C4-2B (cell line): ENCODE measurements around the gene NARF.

Experiments
- ZFX ChIP-seq: fragments of 450-650 bp; IDR thresholded peaks from 2 replicates; pipeline ENCODE4 v1.6.1; 2017
- TF ChIP-seq, protein P1 (sequence below): fragments of 450-650 bp; conservative IDR thresholded peaks from 2 replicates; pipeline ENCODE4 v1.5.1; 2017; ENCODE audit warnings: mild to moderate bottlenecking

DNA sequence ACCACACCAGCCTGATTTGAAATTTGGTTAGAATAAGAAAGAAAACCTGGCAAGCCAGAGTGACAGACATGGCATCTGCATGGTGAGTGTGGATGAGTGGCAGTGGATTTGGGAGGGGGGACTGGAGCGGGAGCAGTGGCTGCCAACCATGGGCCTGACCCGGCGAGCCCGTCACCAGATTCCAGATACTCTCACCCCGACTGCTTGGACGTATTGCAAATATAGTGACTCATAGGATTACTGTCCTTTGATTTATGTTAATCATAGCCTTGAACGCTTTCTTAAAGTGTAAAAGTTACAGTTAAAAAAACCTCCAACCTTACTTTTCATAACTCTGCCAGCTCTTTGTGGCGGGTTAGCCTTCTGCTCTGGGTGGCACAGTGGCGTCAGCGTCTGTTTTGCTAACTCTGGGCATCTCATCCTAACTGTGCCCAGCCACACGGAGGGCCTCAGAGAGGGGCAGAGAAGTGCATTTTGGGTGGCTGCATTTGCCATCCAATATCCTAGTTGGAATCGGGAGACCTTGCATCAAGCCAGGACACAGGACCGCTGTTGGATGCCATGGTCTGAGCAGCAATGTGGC lies 34.2 kb downstream of the NARF start:
- TF ChIP-seq, protein P1, sequence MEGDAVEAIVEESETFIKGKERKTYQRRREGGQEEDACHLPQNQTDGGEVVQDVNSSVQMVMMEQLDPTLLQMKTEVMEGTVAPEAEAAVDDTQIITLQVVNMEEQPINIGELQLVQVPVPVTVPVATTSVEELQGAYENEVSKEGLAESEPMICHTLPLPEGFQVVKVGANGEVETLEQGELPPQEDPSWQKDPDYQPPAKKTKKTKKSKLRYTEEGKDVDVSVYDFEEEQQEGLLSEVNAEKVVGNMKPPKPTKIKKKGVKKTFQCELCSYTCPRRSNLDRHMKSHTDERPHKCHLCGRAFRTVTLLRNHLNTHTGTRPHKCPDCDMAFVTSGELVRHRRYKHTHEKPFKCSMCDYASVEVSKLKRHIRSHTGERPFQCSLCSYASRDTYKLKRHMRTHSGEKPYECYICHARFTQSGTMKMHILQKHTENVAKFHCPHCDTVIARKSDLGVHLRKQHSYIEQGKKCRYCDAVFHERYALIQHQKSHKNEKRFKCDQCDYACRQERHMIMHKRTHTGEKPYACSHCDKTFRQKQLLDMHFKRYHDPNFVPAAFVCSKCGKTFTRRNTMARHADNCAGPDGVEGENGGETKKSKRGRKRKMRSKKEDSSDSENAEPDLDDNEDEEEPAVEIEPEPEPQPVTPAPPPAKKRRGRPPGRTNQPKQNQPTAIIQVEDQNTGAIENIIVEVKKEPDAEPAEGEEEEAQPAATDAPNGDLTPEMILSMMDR = no peak
- TF ChIP-seq ZFX = no peak
